GM19438 (cell line): ENCODE results near the gene EYA2.

ENCODE experiments used
- ATAC-seq: cut with Tn5 transposase; IDR thresholded peaks from one replicate; pipeline ENCODE4 v1.9.1; 2021; ENCODE audit warnings: low read depth; ENCODE audit not compliant: unreplicated experiment

Gene EYA2

DNA sequence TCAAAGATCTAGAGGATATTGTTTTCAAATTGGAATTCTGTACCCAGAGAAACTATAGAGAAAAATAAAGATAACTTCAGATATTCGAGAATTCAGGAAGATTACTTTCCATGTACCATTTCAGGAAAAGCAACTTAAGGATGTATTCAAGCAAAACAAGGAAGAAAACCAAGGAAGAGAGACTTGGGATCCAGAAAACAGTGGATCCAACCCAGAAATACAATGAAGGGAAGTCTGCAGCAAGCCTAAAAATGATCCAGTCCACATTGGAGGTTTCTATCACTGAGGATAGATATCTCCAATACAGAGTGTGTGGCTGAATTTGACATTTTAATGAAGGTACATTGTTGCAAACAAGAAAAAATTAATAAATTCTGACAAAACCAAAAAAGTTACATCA is 201.0 kb downstream of the EYA2 start:
- no peak for ATAC-seq

DNA sequence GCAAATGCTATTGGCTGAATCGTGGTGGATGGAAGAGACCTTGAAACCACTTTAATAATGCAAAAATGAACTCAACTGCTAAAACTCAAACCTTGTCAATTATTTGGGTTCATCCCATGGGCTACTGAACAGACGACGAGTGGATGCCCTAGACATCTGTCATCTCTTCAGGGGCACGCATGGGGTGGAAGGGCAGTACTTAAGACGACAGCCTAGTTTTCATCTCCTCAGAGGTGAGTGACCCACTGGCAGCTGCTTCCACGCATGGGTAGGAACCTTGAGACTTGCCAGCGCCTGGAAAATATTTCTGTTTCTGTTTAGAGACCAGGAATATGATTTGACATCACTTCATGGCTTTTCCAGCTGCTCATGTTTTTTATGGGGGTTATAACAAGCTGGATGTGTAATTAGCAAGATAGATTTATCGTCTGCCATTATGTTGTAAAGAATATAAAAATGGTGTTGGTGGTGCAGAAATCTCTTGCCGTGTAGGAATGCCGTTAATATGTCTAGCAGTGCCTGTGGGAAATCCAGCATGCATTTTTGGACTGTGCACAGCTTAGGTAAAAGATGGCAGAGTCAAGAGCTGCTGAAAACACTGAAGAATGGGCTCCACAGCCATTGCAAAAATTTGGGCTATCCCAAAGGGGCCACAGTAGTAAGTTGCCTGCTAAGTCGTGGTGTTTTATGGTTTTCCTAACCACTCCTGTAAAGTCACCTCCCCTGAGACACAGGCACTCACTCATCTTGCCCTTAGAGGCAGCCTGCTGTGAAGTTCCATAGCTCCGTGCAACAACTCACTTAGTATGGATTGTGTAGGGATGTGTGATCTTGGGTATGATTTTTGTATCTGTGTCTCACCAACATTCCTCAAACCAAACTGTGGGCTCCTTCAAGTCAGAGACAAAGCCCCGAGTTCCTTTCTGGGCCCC is 203.3 kb downstream of the EYA2 start:
- no peak for ATAC-seq

DNA sequence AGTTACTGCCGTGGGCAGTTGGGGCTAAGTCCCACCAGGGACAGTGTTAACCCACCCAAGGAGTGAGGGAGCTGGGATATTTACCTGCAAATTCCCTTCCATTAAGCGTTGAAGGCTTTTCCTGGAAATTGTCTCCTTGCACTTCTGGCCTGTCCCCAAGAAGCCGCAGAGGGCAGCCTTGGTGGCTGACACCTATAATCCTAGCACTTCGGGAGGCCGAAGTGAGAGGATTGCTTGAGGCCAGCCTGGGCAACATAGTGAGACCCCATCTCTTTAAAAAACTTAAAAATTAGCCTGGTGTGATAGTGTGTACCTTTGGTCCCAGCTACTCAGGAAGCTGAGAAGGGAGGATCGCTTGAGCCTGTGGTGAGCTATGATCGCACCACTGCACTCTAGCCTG is 204.4 kb downstream of the EYA2 start:
- no peak for ATAC-seq

DNA sequence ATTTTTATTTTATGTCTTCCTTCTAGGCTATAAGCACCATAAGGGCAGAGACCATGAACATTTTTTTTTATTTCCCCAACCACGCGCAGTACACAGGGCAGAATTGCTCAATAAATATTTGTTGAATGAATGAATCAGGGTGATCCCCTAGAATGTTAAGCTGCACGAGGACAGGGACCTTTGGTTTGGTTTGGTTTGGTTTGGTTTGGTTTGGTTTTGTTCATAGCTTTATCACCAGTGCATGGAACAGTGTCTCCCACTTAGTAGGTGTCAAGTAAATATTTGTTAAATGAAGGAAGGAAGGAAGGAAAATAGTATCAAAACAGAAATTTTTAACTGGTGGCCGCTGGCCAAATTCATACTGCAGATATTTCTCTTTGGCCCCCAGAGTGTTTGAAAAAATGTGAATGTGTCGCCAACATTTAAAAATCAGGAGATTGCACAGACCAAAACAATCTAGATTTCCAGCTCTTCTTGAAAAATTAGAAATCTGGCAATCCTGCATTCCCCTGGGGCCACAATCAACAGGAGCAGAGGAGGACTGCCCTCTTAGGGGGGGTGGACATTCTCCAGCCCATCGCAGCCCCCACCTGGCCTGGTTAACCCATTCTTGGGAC is 205.3 kb downstream of the EYA2 start:
- no peak for ATAC-seq

DNA sequence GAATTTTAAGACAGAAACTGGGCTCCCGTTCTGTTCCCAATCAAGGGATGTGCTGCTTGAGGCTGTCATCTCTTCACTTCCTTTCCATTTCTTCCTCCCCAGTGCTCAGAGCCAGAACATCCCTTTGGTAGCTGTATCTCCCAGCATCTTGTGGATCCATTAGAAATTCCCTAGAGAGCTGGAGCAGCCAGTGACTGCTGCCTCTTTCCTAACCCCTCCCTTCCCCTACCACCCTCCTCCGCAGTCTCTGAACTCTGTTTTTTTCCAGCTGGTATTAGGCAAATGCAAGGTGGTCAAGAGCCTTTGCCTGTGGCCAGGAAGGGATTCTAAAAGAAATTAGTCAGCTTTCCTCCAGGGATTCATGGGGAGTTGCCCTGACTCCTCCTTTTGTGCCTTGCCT is 208.0 kb downstream of the EYA2 start:
- ATAC-seq, result no peak

DNA sequence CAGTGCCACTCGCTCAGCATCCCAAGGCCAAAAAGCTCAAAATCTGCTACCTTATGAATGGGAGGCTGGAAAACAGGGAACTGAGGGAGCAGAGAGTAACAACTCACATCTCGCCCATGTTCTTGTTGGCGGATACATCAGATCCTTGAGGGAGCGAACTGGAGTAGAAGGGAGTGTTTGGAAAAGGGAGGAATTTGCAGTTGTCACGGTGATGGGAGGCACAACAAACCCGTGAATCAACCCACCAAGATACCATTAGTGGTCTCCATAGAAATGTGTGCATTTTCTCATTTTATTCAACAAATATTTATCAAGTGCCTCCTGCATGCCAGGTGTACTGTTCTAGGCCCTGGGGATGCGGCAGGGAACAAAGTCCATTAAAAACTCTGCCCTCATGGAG is 212.1 kb downstream of the EYA2 start:
- ATAC-seq, result no peak

DNA sequence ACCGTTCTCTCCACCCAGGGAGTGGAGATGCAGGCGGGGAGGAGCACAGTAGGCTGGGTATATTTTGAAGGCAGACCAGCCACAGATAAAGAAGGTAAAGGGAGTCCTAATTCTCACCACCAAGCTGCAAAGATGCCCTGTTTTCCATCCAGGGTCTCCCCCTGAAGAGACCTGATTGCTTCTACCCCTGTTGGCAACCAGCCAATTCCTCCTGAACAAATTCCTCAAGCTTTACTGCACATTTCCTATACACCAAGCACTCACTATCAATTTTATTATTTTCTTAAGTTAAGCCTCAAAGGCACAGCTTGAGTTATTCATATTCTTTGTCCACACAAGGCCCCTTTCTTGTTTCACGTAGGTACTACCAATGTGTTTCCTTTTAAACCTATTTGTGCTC is 214.4 kb downstream of the EYA2 start:
- ATAC-seq, result no peak

DNA sequence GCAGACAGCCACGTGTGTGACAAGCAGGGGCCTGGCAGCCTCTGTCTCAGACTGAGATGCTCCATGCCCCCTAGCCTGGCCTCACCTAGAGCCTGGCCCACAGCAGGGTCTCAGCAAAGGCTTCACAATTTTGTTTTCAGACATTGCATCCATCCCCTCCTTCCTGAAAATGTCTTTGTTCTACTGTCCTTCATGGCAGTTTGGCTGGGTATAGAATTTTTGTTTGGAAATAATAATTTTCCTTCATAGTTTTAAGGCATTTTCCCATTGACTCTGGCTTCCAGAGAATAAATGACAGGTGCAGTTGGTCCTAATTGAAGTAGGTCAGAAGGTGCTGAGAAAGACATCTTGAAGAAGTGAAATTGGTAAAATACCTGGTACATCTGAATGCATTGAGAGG is 216.2 kb downstream of the EYA2 start:
- ATAC-seq, result no peak

DNA sequence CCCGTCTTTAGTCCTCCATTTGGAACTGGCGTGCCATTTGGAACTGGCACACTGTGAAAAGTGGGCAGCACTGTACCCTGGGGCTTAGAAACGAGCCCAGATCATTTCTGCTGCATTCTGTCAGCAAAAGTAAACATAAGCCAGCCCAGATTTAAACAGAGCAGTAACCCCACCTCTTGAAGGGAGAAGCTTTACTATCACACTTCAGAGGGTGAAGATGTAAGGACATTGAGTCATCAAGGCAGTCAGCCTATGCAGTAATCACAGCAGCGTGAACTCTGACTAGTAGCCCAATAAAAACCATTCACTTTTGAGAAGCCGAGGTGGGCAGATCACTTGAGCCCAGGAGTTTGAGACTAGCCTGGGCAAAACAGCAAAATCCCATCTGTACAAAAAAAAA is 216.9 kb downstream of the EYA2 start:
- ATAC-seq, result no peak

DNA sequence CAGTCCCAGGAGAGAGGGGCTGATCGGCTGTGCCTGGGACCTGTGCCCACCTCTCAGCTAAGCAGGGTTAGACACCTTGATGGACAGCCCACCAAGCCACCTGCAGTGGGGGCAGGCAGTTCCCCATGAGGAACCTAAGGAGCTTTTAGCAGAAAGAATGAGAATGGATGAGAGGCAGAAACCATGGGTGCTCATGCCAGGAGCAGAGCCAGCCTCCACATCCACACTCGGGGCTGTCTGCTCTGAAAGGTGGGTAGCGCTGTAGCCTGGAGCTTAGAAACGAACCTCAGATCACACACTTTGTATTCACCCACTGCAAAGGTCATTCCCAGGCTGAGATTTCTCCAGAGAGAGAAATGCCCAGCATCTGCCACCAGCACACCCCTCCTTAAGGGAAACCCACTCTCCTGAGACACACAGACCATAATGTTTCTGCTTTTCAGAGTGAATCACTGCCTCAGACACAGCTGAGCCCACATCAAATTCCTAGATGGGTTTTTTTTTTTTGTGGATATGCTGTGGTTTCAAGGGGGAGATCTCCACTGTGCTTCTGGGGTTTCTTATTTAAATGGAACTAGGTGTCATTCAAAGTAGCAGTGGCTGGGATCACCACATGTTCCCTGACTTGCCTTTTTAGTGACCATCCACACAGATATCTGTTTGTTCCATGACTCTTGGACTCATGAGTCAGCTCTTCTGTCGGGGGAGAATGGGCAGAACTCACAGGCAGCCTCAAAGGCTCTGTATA is 218.9 kb downstream of the EYA2 start:
- ATAC-seq, result no peak

DNA sequence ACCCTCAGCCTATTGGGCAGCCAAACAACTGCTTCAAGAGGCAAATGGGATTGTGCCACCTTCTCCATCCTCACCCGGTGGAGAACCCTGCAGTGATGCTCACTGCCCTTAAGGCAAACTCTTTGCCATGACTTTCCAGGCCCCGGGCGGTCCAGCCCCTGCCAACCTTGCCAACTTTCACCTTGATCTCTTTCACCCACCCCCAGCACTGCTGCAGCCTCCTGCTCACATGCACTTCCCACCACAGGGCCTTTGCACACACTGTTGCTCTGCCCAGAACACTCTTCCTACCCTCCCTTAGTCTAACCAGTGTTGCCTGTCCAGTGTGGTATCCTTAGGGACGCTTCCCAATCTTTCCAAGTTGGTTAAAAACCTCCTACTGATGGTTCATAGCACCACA is 221.1 kb downstream of the EYA2 start:
- no peak for ATAC-seq

DNA sequence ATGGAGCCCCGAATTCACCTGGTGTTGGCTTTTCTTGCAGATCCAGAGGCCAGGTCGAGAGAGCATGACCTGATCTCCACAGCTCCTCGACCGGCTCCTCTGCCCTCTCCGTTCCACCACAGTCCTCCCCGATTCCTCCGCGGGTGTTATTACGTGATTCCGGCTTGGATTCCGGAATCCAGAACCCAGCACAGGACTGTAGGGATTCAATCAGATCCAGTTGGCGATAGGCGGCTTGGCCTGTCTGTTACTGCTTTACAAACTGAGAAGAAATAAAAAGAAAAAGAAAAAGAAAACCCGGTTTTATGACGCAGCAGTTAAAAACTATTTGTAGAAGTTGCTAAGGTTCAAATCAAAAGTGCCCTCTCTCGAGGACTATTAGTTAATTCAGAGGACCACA is 222.7 kb downstream of the EYA2 start:
- ATAC-seq, result no peak

DNA sequence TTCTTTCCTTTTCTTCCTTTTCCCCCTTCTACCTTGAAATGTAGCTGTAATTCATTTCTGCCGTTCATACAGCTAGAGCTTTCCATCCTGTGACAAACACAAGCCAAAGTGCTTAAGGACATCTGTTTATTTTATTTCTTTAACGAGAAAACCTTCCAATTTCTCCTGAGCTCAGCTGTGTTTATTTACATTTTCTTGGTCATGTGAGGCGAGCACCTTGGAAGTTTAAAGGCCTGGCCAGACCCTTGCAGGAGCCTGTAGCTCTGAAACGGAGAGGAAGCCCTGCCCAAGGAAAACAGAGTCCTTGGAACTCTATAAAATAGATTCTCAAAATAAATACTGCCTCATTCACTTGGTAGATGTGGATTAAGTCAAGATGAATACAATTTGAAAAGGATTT is 223.1 kb downstream of the EYA2 start:
- no peak for ATAC-seq

DNA sequence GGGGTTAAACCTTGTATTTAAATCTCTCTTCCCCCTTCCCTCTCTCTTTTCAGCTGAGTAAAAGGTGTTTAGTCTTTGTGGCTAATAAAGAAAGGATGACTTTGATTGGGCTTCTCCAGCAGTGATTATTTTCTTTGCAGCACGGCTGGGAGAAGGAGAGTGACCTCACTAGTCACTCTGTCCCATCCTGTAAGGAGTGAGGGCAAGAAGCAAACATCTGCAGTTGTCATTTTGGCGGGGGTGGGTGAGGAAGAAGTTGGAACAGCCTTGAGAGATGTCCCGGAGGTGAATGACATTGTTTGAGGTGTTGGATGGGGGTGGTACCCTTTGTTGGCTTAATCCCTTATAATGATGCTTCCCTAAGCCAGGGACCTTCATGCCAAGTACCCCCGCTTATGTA is 223.6 kb downstream of the EYA2 start:
- no peak for ATAC-seq

DNA sequence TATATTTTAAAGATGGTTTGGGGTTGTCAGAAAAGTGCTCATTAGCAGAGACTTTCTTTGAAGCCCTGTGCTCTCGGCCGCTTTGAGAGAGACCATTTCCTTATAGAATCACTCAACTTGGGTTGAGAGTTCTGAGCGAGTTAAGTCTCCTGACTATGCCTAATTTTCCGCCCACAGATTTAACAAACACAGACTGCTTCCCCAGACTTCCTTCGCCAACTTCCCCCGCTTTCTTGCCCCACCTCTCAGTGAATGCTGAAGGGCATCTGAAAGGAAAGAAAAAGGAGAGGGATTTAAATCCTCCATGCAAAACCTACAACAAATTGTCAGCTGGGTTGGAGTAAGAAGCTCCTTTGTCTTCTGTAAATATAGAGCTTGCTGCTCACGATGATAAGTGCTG is 224.0 kb downstream of the EYA2 start:
- no peak for ATAC-seq

DNA sequence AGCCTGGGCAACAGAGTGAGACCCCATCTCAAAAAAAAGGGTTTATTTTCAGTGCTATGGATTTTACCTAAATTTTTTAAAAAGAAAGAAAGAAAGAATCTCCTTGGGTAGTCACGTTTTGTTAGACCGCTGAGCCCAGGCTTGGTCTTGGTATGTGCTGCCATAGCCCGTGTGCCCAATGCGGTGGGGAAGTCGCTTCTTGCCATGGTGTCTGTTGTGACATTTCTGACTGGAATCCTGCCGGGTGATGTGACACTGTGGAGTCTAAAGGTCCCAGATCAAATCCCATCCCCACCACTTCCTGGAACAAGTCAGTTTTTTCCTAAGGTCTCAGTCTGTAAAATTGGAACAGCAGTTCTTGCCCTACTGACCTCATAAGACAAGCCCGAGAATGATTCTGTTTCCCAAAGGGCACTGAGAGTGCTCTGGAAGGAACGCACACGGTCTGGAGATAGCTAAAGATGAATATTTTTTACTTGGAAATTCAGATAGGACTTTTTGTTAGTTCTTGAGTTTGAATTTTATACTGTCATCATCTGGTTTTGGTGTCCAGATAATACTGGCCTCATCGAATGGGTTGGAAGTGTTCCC is 225.8 kb downstream of the EYA2 start:
- ATAC-seq, result no peak

DNA sequence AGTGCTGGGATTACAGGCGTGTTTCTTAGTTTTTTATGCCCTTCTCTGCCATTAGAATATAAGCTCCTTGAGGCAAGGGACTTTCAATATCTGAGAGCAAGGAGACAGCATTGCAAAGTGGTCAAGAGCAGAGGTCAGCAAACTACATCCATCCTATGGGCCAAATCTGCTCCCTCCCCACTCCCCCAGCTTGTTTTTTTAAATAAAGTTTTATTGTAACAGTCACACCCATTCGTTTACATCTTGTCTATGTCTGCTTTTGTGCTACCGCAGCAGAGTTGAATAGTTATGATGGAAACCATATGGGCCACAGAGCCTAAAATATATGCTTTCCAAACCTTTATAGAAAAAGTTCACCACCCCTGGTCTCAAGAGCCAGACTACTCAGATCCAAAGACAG is 227.9 kb downstream of the EYA2 start:
- no peak for ATAC-seq

DNA sequence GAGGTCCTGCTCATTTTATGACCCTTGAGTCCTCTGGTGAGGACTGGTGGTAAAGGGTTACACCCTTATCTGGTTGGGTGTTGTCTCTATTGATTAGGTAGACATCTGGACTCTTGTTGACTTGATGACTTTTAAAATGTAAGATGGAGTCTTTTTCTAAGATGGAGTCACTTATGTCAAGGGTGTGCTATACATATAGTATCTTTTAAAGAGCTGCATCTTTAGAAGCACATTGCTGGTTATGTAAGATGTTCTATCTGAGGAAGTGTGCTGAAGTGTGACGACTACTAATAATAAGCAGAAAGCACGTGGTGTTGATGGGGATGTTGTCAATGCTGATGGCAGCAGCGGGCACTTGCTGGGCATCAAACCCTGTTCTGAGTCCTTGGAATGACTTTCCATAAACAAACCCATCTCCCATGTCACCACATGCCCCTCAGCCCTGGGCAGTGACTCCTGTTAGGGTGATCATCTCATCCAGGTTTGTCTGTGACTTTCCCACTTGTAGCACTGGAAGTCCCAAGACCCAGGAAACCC is 229.6 kb downstream of the EYA2 start:
- no peak for ATAC-seq

DNA sequence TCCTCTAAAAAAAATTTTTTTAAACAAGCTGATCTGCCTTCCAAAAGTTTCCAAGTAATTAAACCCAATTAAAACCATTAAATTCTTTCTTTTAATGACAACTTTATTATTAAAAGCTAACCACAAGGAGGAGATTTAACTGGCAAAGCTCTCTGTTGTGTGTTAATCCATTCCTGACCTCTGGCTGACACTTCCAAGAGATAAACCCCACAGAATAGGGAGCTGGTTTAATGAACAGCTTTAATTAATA is 230.8 kb downstream of the EYA2 start:
- no peak for ATAC-seq

DNA sequence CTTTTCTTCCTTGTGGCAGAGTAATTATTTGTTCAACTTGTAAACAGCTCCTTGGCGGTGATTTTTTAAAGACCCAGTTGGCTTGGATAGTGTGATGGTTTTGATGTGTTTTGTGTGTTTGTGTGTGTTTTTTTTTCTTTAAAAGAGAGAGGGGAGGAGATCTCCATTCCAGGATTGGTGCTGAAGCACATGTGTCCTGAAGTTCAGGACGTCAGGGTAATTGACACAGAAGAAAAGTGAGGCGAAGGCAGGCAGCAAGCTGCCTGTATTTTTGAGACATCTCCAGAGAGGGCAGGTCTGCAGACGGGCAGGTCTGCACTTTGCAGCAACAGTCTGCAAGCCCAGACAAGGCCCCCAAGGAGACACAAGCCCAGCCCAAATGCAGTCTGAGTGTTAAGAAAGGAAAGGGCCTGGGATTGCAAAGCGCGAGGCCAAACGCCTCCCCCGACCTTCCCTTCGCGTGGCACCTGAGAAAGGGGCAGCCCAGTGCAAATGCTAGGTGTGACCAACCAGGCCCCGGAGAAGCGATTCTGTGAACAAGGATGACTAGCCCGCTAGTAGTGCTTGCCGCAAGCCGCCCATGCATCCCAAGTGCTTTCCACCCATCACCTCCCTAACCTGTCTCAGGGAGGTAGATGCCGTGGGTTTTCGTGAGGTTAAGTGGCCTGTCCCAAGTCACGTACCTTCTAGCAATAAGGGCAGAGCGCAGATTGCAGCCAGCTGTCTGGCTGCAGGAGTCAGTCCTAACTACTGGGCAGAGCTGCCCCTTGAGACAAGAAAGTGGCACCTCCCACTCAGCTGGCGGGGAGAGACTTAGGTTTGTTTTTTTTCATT is 231.3 kb downstream of the EYA2 start:
- no peak for ATAC-seq
